CD4-positive, alpha-beta T cell treated with Interleukin-21 for 1 hour (primary cell): ENCODE results near the gene GRIN3B.
"Not testable (repeated sequence)": the region's sequence is repeated elsewhere in the genome, so short reads cannot be mapped to it uniquely, and the experiment has no call there.

ENCODE experiments used
- DNase-seq: peaks from one replicate; pipeline ENCODE4 v3.0.0-alpha.2; 2020

Gene GRIN3B

DNA sequence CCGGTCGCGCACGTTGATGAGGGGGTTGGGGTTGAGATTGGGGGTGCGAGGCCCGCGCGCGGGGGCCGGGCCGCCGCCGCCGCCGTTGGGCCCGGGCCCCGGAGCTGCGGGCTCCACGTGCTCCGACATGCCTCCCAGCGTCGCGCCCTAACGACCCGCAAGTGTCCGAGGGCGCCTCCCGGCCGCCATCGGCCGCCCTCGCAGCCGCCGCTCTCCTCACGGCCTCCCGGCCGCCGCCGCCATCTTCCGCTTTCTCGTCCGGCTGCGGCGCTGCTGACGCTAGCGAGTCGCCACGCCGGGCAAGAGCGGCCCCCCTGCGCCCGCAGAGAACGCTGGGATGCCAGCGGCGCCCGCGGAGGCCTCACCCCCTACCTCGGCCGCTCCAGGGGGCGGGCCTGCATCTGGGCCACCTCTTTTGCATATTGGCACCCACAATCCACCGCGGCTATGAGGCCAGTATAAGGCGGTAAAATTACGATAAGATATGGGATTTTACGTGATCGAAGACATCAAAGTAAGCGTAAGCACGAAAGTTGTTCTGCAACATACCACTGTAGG lies 20.7 kb downstream of the GRIN3B start, which contains the start of gene TMEM259:
TSS of gene TMEM259 (minus strand) at position 256 of the 558 bp plus-strand sequence. CDS start at position 129, 127 bp downstream.
- peak; percentile 98 for DNase-seq

DNA sequence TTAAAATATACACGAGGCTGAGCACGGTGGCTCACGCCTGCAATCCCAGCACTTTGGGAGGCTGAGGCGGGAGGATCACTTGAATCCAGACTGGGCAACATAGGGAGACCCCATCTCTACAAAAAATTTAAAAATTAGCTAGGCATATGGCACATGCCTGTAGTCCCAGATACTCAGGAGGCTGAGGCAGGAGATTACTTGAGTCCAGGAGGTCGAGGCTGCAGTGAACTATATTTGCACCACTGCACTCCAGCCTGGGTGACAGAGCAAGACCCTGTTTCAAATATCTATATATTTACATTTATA lies 23.6 kb downstream of the GRIN3B start:
- DNase-seq, result not testable (repeated sequence)

DNA sequence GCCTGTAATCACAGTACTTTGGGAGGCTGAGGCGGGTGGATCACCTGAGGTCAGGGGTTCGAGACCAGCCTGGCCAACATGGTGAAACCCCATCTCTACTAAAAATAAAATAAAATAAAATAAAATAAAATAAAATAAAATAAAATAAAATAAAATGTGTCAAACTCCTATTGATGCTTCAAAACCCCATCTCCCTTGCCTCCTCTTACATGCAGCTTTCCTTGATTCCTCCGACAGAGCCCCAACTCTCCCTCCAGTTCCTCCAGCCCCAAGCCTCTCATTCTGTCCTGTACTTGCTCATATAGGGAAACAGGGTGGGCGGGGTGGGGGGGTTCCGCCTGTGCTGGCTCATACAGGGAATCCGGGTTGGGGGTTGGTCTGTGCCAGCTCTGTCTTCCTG lies 24.9 kb downstream of the GRIN3B start:
- DNase-seq, result not testable (repeated sequence)

DNA sequence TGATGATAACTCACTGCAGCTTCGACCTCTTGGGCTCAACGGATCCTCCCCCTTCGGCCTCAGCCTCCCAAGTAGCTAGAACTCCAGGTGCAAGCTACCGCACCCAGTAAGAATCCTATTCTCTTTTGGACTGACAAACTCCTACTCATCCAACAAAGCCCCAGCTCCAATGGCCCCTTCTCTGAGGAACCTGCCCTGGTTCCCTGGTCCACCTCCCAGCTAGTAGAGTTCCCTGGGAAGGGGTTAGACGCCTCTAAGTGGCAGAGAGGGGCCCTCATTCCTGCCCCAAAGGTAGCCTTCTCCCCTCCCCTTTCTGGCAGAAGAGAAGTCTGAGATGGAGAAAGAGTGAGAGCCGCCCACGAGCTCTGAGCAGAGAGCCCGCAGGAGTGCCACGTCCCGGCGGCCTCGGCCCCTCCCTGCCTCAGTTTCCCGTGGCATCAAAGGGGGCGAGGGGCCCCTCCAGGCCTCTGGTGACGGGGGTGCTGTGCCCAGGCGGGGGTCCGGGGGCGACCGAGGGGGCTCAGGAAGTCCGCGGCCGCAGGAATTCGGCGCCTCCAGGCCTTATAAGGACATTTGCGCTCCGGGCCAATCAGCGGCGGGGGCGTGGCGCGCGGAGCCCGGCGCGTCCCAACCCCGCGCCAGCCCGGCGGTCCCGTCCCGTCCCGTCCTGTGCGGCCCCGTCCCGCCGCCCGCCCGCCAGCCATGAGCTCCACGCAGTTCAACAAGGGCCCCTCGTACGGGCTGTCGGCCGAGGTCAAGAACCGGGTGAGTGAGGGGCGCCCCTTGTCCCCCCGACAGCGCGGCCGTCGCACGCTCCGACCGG lies 26.0 kb downstream of the GRIN3B start, which contains the start of gene CNN2:
TSS of gene CNN2 (plus strand) at position 649 of the 823 bp plus-strand sequence. CDS start at position 703, 54 bp downstream.
- DNase-seq, result peak; percentile 63

- no peak for DNase-seq
These were observed 26.8 kb downstream of the GRIN3B start for GRCh38 chr19:1026783-1027649.

GRCh38 chr19:1027650-1028061 lies 27.4 kb downstream of the GRIN3B start:
- DNase-seq, result no peak

DNA sequence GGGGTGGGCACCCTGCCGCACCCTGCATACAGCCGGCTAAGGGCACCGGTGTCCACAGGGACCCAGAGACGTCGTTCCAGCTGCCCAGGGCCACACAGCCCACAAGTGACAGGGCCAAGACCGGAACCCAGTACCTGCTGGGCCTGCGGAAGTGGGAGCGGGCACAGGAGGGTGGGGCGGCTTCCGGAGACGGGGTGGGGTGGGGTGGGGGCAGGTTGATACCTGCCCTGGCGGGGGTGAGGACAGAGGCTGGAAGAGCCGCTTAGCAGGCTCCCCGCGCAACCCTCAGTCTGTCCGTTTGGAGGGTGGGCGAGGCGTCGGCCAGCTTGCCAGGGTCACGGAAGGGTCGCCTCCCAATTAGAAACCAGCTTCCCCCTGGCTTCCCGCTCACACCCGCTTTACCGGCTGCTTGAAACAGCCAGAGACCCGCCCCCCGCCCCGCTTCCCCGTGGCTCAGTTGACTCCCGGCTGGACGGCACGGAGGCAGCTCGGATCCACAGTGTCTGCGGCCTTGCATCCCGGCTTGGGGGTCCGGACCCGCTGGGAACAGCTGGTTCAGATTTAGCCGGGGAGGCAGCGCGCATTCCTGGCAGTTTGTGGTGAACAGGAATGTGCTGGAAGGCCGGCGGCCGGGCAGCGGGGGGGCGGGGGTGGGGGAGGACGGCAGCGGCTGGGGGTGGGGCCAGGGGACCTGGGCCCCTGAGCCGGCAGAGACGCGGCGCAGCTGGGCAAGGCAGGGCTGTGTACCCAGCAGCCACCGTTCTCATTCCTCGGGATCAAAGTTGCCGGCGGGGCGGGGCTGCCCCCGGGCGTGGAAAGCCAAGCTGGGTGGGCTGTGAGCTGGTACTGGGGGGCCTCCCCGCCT lies 28.1 kb downstream of the GRIN3B start:
- peak; percentile 74 for DNase-seq

- no peak for DNase-seq
These were observed 32.1 kb downstream of the GRIN3B start for GRCh38 chr19:1032264-1032867.

- no peak for DNase-seq
These were observed 35.9 kb downstream of the GRIN3B start for GRCh38 chr19:1035998-1036621.

DNA sequence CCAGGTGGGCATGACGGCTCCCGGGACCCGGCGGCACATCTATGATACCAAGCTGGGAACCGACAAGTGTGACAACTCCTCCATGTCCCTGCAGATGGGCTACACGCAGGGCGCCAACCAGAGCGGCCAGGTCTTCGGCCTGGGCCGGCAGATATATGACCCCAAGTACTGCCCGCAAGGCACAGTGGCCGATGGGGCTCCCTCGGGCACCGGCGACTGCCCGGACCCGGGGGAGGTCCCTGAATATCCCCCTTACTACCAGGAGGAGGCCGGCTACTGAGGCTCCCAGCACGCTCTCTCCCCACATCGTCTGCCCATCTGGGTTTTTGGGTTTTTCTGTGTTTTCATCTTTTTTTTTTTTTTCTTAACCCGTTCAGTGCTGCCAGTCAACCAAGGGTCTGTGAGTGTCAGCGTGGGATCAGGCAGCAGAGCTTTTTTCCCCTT lies 37.4 kb downstream of the GRIN3B start:
- no peak for DNase-seq

DNA sequence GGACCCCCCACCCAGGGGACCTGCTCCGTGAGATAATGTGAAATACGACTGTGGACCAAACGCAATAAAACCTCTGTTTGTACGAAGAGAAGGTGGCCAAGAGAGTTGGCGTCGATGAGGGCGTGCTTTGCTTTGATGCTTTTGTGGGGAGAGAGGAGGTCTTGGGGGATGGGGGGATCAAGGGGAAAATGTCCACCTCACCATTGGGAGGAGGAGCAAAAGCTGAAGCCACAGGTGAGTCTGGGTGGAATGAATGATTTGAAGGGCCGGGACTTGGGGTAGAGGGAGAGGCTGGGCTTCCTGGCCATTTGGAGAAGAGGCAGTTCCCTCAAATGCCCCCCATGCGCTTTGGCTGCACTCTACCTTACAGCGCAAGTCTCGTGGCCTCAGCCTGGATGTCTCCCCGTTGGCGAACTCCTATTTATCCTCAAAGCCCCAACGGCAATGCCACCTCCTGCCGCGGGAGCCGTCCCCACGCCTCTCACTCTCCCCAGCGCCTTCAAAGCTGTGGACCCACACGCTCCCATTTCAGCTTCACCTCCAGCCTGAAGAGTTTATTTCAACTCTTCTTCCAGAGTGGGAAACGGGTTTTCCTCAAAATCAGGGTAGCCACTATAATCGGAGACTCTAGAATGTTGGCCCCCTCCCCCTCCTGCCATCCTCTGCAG lies 38.9 kb downstream of the GRIN3B start:
- DNase-seq, result no peak

DNA sequence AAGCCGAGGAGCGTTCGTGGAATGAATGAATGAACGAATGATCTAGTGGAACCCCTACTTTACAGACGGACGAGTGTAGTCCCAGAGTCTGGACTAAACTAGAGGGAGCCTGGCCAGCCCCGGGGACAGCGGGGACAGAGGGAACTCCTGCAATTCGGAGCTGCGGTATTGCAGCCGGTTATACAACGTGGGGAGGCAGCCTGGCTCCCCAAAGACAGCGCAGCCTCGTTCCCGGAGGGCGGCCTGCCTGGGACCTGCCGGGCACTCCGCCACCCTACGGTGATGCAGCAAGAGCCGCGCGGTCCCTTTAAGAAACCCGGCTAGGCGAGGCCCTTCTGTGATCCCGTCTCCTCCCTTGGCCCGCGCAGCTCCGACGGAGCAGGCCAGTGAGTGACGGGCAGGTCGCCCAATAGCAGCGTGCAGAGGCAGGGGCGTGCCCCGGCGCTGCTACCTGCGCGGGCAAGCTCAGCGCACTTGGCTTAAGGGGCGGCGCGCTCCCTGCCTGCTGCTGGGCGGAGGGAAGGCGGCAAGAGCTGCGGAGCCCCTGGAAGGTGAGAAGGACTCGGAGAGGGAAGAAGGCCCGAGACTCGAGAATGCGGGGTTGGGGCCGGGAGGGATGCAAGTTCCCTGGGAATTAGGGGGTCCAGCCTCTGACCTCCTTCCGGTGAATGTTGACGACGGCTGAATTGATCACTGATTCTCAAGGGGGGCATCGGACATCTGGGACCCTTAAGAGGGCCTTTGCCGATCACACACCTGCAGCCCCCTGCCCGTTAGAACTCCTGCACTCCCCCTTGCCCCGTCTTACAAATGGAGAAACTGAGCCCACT lies 39.6 kb downstream of the GRIN3B start, which contains the start of gene ABCA7:
TSS of gene ABCA7 (plus strand) at position 462 of the 830 bp plus-strand sequence. CDS start 1,255 bp downstream, outside the sequence.
- peak; percentile 99 for DNase-seq

DNA sequence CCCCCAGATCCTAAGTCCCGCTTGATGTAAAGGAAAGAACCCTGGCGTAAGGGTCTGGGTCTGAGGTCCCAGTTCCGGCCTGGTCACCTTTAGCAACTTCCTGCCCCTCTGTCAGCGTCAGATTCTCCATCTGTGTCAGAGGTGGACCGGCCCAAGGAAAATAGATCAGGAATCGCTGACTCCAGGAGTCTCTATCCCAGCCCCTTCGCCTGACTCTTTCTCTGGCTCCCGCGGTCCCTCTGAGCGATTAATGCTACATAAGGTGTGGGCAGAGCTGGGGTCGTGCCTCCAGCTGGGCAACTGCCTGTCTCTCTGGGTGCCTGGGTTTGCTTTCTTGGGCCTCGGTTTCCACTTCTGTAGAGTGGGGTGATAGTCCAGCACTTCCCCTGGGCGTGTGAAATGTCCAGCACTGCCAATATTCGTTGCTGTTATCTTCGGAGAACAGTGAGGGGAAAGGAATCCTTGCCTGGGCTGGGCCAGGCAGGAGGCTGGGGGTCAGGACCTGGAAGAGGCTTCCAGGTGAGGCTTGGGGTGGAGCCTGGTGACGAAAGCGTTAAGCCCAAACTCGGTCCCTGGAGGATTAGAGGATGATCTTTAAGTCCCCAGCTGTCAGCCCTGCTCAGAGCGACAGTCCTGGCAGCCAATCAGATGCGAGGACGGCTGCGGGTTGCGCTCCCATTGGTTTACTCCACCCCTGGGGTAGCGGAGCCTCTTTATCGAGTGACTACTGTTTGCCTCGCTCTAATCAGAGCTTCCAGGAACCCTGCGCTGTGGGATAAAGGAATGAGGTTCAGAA lies 40.5 kb downstream of the GRIN3B start:
- peak; percentile 94 for DNase-seq

- no peak for DNase-seq
These were observed 41.1 kb downstream of the GRIN3B start for GRCh38 chr19:1041272-1041834.

- no peak for DNase-seq
These were observed 41.8 kb downstream of the GRIN3B start for GRCh38 chr19:1041835-1042685.

- no peak for DNase-seq
These were observed 42.7 kb downstream of the GRIN3B start for GRCh38 chr19:1042689-1043511.

DNA sequence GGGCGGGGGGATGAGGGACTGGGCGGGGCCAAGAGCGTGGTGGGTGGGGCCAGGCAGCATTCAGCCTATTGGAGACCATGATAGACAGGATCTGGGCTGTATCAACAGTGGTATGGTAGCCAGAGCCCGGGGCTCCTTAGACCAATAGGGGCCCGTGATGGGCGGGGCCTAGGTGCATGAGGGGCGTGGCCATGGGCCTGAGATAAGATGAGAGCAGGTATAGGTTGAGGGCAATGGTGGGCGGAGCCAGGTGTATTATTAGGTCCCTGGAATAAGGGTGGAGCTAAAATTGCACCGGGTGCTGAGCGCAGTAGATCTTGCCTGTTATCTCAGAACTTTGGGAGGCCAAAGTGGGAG lies 45.0 kb downstream of the GRIN3B start:
- DNase-seq, result peak; percentile 84
